HepG2 (cell line): ENCODE results near the gene ST6GALNAC4. TPM values are rescaled to one million over a fixed set of nuclear protein-coding genes. Genes with fewer than 3 reads are reported as not detected.

Experiments used
- CBFB ChIP-seq: sonication (generic); formaldehyde crosslinking; IDR thresholded peaks from 2 replicates; pipeline ENCODE4 v1.4.0; 2020; ENCODE audit warnings: missing genetic modification reagents
- CHD4 ChIP-seq: fragments of 200-600 bp; sonication (generic); IDR thresholded peaks from 2 replicates; pipeline ENCODE4 v1.7.0; 2017; ENCODE audit warnings: mild to moderate bottlenecking, low read length, borderline replicate concordance
- FOXK1 ChIP-seq: sonication (generic); formaldehyde crosslinking; IDR thresholded peaks from 2 replicates; pipeline ENCODE4 v1.4.0; 2020; ENCODE audit warnings: low read depth, missing genetic modification reagents, borderline replicate concordance
- NFKB2 ChIP-seq: sonication (generic); formaldehyde crosslinking; IDR thresholded peaks from 2 replicates; pipeline ENCODE4 v1.4.0; 2020; ENCODE audit warnings: missing genetic modification reagents, borderline replicate concordance
- PLRG1 ChIP-seq: fragments of 450-650 bp; conservative IDR thresholded peaks from 2 replicates; pipeline ENCODE4 v1.6.1; 2016
- POLR2A ChIP-seq, 2 experiments: IDR thresholded peaks; 2 replicates each; pipeline ENCODE4 v1.6.1; 2011; ENCODE audit warnings: low read depth in 2 of 2, low read length in 2 of 2, mild to moderate bottlenecking in 1 of 2, moderate library complexity in 1 of 2; ENCODE audit not compliant: insufficient read depth in 1 of 2
- SMAD1 ChIP-seq: sonication (generic); formaldehyde crosslinking; IDR thresholded peaks from 2 replicates; pipeline ENCODE4 v1.4.0; 2020; ENCODE audit warnings: missing genetic modification reagents, low read depth, mild to moderate bottlenecking, borderline replicate concordance
- SNRNP70 ChIP-seq: fragments of 200-400 bp; formaldehyde crosslinking; IDR thresholded peaks from 2 replicates; pipeline ENCODE4 v1.6.1; 2017; ENCODE audit warnings: mild to moderate bottlenecking, low read depth, low read length, moderate library complexity
- SP1 ChIP-seq, 2 experiments: fragments of 450-650 bp in 1 of 2; sonication (generic) in 1 of 2; formaldehyde crosslinking in 1 of 2; IDR thresholded peaks; 2 replicates each; pipeline versions ENCODE4 v1.4.0 to v1.6.1; 2016 to 2020; ENCODE audit warnings: missing genetic modification reagents in 1 of 2
- ZFP90 ChIP-seq: sonication (generic); formaldehyde crosslinking; IDR thresholded peaks from 2 replicates; pipeline ENCODE4 v1.8.0; 2022; ENCODE audit warnings: missing genetic modification reagents, mild to moderate bottlenecking, inconsistent platforms, borderline replicate concordance
- ZFYVE20 ChIP-seq: sonication (generic); formaldehyde crosslinking; IDR thresholded peaks from 2 replicates; pipeline ENCODE4 v1.8.0; 2023; ENCODE audit warnings: low read depth, mild to moderate bottlenecking, moderate library complexity, missing genetic modification reagents, borderline replicate concordance
- ZNF263 ChIP-seq: sonication (generic); formaldehyde crosslinking; IDR thresholded peaks from 2 replicates; pipeline ENCODE4 v1.4.0; 2020; ENCODE audit warnings: missing genetic modification reagents
- ZNF687 ChIP-seq: sonication (generic); formaldehyde crosslinking; IDR thresholded peaks from 2 replicates; pipeline ENCODE4 v1.5.1; 2020; ENCODE audit warnings: mild to moderate bottlenecking, missing genetic modification reagents, moderate library complexity
- polyA plus RNA-seq, 8 experiments: library from polyadenylated mRNA; depleted of rRNA in 3 of 8; stranded (reverse) in 7 of 8; unstranded in 1 of 8; fragments of >200 nt; fragmentation: Illumina TruSeq in 4 of 8; extraction: Trizol in 4 of 8; gene quantifications; 2 replicates each; pipeline versions ENCODE4 v1.2.1 to v1.2.3, GENCODE V29; 2011 to 2016; ENCODE audit warnings: low read depth in 4 of 8, missing spikeins in 1 of 8, mixed read lengths in 1 of 8; ENCODE audit not compliant: insufficient read depth in 1 of 8
- total RNA-seq, 5 experiments: library from RNA; depleted of rRNA; stranded (reverse); fragments of >200 nt; fragmentation: Illumina TruSeq; extraction: Trizol; gene quantifications; 2 replicates each; pipeline ENCODE4 v1.2.3, GENCODE V29; 2016; ENCODE audit warnings: low read depth in 1 of 5
- TF ChIP-seq, protein P1 (sequence below): IDR thresholded peaks from 2 replicates; pipeline ENCODE4 v1.6.1; 2016; ENCODE audit warnings: low read depth, control low read depth
- TF ChIP-seq, protein P2 (sequence below): sonication (generic); formaldehyde crosslinking; IDR thresholded peaks from 2 replicates; pipeline ENCODE4 v1.9.0; 2021; ENCODE audit warnings: mild to moderate bottlenecking, missing genetic modification reagents

Gene ST6GALNAC4
- total and polyA plus RNA-seq, 2 of the 13 experiments (the other 11 are each of a cell fraction or from before 2014, with no cell fraction given), result 18.8 to 27.7 TPM

DNA sequence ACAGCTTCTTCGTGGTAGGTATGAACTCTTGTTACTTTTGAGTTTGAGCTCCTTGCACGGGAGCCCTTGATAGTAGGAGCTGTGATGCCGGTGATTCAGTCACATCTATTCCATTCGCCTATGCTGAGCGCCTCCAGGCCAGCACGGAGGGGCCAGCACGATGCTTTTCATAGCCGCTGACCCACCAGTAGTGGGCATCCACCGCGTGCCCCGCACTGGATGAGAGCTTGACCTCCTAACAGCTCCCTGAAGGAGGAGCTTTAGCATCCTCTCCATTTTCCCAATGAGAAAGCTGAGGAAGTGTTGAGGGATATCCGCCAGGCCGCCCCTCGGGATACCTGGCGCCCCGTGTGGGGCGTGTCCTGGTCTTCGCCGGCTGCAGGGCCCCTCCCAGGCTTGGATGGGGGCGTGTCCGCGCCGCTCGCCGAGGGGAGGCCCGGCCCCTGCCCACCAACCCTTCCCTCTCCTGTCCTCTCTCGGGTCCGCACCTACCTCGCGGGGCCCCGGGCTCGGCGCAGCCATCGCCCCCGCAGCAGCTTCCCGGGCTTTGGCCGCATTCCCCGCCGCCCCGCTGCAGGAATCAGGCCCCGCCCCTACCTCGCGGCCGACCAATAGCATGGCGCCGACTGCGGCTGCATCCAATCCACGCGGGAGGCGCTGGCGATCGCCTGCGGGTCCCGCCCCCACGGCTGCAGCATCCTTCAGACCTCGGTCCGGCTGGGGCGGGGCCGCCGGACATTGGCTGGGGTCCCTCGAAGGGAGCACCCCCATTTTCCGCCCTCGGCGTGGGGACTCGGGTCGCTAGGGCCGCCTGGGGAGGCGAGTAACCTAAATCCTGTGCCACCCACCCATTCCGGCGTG, 13.6 kb upstream of the ST6GALNAC4 start, which contains the start of gene PIP5KL1 (continued):
- TF ChIP-seq, protein P1, sequence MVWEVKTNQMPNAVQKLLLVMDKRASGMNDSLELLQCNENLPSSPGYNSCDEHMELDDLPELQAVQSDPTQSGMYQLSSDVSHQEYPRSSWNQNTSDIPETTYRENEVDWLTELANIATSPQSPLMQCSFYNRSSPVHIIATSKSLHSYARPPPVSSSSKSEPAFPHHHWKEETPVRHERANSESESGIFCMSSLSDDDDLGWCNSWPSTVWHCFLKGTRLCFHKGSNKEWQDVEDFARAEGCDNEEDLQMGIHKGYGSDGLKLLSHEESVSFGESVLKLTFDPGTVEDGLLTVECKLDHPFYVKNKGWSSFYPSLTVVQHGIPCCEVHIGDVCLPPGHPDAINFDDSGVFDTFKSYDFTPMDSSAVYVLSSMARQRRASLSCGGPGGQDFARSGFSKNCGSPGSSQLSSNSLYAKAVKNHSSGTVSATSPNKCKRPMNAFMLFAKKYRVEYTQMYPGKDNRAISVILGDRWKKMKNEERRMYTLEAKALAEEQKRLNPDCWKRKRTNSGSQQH, result 0 out of 2 replicates have a peak, but pooled peaks have one; percentile 22
- TF ChIP-seq CHD4 (0 out of 2 replicates have a peak, but pooled peaks have one; percentile 10), ZNF263 (CRISPR knock-in tag) (0 out of 2 replicates have a peak, but pooled peaks have one; percentile 16), PLRG1 (no peak), SMAD1 (peak; percentile 53; the same call in 1 of the 2 replicates), ZFP90 (CRISPR knock-in tag) (peak; percentile 62; the same call in 1 of the 2 replicates), SNRNP70 (no peak), NFKB2 (CRISPR knock-in tag) (0 out of 2 replicates have a peak, but pooled peaks have one; percentile 15), FOXK1 (CRISPR knock-in tag) (0 out of 2 replicates have a peak, but pooled peaks have one; percentile 21), POLR2A (IDR thresholded peaks at IDR 0.05; ENCODE audit: insufficient read depth in 1 of 2, low read depth in 2 of 2, low read length in 2 of 2) (0 out of 4 replicates have a peak, but pooled peaks of 1 of the 2 experiments have one; percentile 24), SP1 (IDR thresholded peaks at IDR 0.05) (no peak), SP1 (CRISPR knock-in tag; IDR thresholded peaks at IDR 0.05) (peak; percentile 86), ZNF687 (CRISPR knock-in tag) (peak; percentile 69), CBFB (CRISPR knock-in tag) (peak; percentile 26; the same call in 1 of the 2 replicates), ZFYVE20 (CRISPR knock-in tag) (no peak)
- TF ChIP-seq, protein P2, sequence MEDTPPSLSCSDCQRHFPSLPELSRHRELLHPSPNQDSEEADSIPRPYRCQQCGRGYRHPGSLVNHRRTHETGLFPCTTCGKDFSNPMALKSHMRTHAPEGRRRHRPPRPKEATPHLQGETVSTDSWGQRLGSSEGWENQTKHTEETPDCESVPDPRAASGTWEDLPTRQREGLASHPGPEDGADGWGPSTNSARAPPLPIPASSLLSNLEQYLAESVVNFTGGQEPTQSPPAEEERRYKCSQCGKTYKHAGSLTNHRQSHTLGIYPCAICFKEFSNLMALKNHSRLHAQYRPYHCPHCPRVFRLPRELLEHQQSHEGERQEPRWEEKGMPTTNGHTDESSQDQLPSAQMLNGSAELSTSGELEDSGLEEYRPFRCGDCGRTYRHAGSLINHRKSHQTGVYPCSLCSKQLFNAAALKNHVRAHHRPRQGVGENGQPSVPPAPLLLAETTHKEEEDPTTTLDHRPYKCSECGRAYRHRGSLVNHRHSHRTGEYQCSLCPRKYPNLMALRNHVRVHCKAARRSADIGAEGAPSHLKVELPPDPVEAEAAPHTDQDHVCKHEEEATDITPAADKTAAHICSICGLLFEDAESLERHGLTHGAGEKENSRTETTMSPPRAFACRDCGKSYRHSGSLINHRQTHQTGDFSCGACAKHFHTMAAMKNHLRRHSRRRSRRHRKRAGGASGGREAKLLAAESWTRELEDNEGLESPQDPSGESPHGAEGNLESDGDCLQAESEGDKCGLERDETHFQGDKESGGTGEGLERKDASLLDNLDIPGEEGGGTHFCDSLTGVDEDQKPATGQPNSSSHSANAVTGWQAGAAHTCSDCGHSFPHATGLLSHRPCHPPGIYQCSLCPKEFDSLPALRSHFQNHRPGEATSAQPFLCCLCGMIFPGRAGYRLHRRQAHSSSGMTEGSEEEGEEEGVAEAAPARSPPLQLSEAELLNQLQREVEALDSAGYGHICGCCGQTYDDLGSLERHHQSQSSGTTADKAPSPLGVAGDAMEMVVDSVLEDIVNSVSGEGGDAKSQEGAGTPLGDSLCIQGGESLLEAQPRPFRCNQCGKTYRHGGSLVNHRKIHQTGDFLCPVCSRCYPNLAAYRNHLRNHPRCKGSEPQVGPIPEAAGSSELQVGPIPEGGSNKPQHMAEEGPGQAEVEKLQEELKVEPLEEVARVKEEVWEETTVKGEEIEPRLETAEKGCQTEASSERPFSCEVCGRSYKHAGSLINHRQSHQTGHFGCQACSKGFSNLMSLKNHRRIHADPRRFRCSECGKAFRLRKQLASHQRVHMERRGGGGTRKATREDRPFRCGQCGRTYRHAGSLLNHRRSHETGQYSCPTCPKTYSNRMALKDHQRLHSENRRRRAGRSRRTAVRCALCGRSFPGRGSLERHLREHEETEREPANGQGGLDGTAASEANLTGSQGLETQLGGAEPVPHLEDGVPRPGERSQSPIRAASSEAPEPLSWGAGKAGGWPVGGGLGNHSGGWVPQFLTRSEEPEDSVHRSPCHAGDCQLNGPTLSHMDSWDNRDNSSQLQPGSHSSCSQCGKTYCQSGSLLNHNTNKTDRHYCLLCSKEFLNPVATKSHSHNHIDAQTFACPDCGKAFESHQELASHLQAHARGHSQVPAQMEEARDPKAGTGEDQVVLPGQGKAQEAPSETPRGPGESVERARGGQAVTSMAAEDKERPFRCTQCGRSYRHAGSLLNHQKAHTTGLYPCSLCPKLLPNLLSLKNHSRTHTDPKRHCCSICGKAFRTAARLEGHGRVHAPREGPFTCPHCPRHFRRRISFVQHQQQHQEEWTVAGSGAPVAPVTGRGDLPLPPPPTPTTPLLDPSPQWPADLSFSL (CRISPR knock-in tag), result 0 out of 2 replicates have a peak, but pooled peaks have one; percentile 34
